Measurements from ENCODE around the gene SPTLC3. TPM values are rescaled to one million over a fixed set of nuclear protein-coding genes. Genes with fewer than 3 reads are reported as not detected.

SPTLC3 gene
- total RNA-seq, 2 donors from 2014 or later = 2.3 to 6.8 TPM

DNA sequence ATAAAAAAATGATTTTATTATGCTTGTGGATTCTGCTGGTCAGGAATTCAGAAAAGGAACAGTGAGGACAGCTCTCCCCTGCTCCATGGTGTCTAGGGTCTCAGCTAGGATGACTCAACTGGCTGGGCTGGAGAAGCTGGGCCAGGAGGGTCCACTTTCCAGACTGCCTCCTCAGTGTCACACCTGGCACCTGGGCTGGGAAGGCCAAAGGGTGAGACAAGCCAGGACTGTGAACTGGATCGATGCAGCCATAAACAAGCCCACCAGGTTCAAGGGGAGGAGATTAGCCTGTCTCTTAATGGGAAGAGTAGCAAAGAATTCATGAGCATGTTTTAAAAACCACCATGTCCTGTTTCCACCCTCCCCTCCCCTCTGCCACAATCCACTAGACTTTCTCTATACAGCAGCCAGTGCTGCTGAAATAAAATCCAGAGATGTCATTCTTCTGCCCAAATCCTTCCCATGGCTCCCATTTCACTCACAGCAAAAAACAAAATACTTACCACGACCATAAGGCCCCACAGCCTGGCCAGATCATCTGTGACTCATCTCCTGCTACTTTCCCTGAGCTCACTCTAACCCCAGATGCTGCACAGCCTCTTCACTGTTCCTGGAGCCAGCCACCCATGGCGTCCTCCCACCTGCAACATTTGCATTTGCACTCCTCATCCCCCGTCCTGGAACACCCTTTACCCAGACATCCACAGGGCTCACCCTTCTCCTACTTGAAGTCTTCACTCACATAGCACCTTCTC is 13.8 kb downstream of the SPTLC3 start:
- intact Hi-C loops (cut with DNase I) = no loop called here
- DNase-seq (ENCODE audit: low spot score) = no peak

DNA sequence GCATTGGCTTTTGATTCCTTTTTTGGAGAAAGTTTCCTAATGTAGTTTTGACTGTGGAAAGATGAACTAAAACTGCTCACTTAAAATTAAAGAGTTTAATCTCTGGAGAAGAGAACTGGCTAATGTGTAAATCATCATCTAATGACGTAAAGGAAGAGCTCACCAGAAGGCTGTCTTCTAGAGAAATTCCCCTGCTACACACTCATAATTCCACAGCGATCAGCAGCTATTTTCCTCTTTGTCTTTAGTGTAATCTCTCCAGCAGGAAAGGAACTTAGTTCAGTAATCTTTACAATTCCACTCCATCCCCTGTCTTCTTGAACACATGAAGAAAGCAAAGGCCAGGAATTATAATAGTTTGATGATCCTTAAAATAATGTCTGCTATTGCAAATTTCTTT is 15.8 kb downstream of the SPTLC3 start:
- intact Hi-C loops (cut with DNase I) = no loop called here
- DNase-seq (ENCODE audit: low spot score) = no peak

DNA sequence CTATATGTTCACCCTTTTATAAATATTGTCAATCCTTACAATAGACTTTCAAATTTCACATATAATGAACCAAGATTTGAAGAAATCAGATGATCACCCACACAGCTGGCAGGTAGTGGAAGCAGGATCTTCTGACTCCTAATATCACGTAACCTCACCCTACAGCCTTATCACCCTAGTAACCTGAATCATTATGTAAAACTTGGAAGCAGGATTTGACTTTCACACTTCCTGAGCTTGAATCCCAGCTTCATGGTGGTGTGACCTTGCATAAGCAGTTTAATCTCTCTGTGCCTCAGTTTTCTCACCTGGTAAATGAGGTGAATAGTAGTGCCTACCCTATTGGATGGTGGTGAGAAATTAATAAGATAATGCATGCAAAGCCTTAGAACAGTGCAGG is 16.4 kb downstream of the SPTLC3 start:
- intact Hi-C loops (cut with DNase I) = no loop called here
- DNase-seq (ENCODE audit: low spot score) = no peak

DNA sequence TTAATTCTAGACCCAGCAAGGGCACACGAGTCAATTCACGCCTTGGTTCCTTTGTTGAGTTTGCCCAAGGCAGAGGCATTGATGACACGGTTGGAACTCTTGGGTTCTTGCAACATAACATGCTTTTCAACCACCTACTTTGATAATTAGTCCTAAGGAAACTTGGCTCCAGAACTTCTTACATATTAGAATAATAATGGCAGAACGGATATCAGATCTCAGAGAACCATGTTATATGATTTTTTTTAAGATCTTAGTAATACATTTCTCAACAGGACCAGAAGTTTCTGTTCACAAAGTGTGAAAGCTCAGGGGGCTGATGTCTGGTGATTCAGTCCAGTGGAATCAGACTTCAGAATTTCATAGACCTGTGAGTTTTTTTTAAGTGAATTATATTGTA is 19.2 kb downstream of the SPTLC3 start:
- no peak for DNase-seq (ENCODE audit: low spot score)
- intact Hi-C loops (cut with DNase I) = no loop called here

DNA sequence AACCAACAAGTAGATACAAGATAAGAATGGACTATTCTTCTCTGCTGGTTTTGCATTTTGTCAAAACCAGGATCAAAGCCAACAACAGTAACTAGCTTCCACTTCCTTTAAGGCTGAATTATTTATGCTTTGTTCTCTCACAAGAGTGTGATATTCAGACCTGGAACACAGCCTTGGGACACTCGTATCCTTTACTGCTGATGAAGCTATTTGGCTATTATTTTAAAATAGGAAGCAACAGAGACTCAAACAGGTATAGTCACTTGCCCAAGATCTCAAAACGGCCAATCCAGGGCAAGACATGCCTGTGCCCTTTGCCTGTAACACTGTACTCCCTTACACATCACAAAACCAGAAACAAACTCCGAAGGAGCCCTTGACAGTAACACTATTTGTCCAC is 19.9 kb downstream of the SPTLC3 start:
- DNase-seq (ENCODE audit: low spot score) = no peak
- intact Hi-C loops (cut with DNase I) = no loop called here

DNA sequence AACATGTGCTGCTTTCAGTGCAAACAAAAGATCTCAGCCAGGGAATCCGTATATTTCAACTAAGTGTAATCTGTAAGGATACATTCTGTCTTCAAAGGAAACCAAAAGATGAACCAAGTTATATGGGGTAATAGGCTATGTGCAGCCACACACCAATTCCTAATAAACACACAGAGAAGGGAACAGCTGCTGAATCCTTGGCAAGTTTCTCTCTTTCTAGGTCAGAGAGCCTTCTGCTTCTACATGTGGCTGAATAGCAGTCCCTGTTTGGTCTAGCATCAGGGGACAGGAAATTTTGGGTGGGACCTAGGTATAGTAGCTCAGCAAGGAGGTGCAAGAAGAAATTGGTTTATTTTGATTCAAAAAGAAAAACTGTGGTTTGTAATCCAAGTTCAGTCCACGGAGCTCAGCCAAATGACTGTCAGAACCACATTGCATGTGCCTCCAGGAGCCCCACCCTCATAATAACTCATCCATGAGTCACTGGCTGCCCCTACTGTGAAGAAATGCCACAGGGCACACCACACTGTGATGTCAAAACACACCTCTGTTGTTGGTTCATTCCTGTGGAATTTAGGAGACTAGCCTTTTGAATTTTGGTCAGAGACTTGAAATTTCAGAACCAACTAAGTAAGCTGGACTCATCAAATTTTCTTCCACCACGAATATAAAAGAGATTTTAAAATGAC is 21.1 kb downstream of the SPTLC3 start:
- DNase-seq (ENCODE audit: low spot score) = no peak

DNA sequence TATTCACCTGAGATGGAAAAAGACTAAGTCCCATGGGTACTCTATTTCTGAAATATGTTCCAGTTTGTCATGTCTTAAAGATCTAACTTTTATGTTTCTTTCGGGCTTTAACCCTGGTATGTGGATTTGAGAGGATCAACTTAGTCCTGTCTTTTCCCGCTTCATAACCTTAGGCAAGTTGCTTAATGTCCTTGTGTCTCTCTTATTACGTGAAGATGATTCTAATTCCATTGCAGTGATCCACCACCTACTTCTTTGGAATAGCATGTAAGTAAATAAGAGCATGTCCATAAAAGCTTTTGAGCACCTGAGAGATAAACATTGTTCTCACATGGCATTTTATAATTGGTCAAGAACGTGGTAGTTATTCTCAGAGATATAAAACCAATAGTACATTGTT is 23.0 kb downstream of the SPTLC3 start:
- intact Hi-C loops (cut with DNase I) = no loop called here
- no peak for DNase-seq (ENCODE audit: low spot score)

More for the DNA sequence above, 21.1 kb downstream of the SPTLC3 start:
- intact Hi-C loops (cut with DNase I) = no loop called here

DNA sequence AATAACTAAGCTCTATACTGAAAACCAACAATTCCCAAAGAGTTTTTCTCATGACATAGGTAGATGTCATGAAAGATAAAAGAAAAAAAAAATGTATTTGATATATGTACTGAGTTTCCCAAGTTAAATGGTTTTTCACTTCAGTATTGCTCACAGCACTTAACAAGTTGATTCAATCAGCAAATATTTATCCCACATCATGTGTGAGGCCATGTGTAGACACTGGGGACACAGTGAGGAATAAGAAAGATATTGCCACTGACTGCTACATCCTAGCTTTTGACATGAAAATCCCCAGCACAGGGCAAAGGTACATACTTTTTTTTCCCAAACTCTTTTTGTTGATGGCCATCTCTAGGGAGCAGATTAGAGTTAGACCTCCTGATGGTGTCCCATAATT is 25.3 kb downstream of the SPTLC3 start:
- no peak for DNase-seq (ENCODE audit: low spot score)
- intact Hi-C loops (cut with DNase I) = no loop called here

DNA sequence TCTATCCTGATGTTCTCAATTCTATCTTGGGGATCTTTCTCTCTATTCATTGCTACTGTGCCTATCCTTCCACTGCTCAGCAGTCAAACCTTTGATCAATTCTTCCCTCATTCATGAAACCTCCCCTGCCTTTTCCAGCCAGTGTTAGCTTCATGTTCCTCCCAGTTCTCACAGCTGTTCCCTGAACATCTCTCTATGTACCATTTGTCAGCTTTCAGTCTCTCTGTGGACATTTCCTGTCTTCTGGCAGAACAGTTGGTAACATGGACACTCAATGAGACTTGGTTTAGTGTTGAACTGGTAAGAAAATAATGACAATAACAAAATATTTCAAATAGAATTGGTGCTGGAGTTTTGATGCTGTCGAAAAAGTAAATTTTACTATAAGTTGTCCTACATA is 26.2 kb downstream of the SPTLC3 start:
- DNase-seq (ENCODE audit: low spot score) = no peak
- intact Hi-C loops (cut with DNase I) = no loop called here

DNA sequence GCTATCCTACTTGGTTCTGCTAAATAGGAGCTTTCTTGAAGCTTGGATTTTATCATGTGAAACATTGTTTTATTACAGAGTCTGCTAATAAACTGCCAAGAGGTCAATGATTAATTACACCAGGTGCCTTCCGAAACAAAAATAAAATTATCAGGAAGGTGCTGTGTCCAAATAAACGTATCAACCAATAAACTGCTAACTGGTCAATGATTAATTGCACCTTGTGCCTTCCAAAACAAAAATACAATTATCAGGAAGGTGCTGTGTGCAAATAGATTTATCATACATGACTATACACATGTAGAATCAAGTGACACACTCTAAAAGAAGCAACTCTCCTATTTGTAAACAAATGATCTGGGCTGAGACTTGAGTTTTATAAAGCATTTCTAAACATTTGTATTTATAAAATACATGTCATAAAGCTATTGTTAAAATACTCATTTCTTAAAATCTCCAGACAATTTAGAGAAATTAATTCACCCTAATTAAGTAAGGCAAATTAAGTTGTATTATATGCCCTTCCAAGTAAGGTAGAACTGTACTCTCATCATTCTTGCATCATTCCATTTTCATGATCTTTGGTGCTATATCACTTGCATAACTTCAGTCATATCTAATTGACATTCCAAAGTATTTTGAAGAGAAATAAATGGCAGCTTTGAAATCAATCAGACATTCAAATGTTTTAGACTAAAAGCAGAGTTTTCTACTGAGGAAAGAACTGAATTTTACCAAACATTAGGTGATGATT is 26.8 kb downstream of the SPTLC3 start:
- DNase-seq (ENCODE audit: low spot score) = no peak
- intact Hi-C loops (cut with DNase I) = no loop called here

DNA sequence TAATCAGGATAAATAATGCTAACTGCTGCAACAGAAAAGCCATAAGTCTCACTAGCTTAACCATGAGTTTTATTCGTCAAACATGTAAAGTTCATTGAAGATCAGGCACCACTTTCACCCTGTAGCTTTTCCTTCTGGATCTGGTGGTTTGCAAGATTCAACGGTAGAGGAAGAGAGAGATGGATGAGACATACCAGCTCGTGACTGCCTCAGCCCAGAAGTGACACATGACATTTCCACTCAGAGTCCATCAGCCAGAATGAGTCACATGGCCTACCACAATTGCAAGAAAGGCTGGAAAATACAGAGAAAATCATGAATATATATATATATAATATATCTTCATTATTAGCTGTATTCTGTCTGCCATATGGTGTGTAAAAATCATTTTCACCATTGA is 29.0 kb downstream of the SPTLC3 start:
- DNase-seq (ENCODE audit: low spot score) = no peak
- intact Hi-C loops (cut with DNase I) = no loop called here

DNA sequence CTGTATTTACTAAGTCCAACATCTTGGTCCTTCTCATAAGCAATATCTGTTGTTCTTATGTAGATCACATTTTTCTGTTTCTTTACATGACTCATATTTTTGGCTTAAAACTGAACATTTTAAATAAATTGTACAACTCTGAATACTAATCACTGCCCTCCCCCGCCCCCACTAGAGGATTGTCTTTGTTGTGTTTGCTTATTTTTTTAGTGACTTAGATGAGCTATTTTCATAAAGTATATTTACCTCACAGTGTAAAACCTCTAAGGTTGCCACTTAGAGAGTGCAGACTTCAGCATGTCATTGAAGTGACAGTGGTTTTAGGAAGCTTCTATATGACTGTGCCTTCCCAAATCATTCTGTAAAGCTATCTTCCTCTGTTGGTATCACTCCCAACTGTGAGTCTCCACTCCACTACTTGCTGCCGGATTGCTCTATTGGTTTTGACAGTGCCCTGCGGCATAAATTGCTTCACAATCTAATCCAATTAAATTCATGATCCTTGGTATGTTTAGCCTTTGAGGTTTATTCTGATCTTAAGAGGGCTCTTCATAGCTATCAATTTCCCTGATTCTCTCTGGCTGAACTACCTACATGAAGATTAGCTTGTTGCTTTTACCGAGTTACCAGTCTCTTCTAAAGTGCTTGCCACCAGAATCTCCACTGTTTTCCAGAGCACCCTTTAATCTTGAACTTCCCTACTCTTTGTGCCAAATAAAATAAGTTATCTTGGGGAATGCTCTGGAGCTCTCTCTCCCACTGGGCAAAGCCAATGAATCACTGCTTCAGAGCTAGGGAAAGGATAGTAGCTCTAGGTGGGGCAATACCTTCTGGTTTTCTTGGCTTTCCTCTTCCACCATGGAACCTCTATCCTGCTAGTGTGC is 33.0 kb downstream of the SPTLC3 start:
- DNase-seq (ENCODE audit: low spot score) = no peak
- intact Hi-C loops (cut with DNase I) = no loop called here

DNA sequence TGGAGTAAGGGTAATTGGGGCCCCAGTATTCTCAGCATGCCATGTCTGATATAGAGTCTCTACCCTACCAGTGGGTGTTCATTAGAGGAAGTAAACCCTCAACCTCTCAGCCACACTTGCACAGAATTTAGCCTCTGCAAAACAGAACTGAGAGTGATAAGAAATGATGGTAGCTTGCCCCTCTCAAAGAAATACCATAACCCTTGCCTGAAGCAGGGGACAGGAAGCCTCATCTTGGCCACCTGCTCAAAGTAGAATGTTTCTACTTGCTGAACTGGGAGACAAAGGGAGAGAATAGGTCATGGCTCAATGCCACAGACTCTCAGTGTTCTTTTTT is 33.7 kb downstream of the SPTLC3 start:
- intact Hi-C loops (cut with DNase I) = no loop called here

DNA sequence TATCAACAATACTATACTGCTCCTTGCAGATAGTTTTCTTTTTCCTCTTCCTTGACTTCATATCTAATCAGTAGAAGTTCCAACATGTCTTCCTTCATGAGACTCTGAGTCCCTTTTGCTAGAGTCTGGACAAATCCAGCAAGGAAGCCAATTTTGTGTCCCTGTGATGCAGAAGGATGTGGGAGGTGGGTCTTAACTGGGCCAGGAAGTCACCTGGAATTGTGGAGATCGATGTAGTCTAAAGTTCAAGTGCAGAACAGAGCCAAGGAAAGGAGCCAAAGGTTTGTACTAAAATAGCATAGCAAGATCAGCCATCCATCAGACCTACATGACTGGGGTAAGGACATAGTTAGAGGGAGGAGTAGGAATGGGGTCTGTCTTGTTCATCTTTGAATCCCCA is 37.6 kb downstream of the SPTLC3 start:
- no peak for DNase-seq (ENCODE audit: low spot score)
- intact Hi-C loops (cut with DNase I) = no loop called here

More for the DNA sequence above, 33.7 kb downstream of the SPTLC3 start:
- no peak for DNase-seq (ENCODE audit: low spot score)

DNA sequence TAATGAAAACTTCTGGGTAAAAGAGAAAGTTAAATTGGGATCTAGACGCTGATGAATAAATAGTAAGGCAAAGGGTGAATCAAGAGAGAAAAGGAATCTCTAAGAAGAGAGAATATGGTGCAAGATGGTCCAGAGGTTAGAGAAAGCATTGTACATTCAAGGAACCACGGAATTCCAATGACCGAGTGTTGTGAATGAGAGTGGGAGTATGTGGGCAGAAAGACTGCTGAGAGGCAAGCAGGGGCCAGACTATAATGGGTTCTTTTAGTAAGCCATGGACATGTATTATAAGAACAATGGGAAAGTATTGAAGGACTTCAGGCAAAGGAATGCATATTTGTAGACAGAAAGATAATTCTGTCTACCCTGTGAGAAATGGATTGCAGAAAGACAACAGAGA is 45.2 kb downstream of the SPTLC3 start:
- intact Hi-C loops (cut with DNase I) = no loop called here
- DNase-seq (ENCODE audit: low spot score) = no peak

DNA sequence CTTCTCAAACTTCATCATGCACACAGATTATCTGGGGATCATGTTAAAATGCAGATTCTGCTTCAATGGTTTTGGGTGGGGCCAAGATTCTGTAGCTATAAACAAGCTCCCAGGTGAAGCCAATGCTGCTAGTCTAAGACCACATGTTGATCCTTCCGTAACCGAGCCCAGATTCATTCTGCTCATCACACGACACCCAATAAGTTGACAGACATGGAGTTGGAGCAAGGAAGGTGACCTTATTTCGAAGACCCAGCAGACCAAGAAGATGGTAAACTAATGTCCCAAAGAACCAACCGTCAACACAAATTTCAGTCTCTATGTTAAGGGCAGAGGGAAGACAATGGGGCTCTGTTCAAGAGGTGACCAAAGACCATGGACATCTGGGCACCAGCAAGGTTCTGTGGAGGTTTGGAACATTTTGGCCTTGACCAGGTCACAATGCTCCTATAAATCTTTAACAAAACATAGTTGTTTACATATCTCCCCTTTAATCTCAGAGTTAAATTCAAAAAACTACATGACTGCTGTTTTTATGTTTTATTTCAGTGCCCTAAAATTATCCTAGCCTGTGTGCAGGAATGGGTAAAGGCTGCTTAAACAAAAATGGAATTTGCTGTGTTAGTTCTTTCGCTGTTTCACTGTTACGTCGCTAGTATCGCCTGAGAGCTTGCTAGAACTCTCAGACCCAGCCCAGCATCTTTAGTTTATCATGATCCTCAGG is 50.1 kb downstream of the SPTLC3 start:
- intact Hi-C loops (cut with DNase I) = no loop called here
- DNase-seq (ENCODE audit: low spot score) = no peak

DNA sequence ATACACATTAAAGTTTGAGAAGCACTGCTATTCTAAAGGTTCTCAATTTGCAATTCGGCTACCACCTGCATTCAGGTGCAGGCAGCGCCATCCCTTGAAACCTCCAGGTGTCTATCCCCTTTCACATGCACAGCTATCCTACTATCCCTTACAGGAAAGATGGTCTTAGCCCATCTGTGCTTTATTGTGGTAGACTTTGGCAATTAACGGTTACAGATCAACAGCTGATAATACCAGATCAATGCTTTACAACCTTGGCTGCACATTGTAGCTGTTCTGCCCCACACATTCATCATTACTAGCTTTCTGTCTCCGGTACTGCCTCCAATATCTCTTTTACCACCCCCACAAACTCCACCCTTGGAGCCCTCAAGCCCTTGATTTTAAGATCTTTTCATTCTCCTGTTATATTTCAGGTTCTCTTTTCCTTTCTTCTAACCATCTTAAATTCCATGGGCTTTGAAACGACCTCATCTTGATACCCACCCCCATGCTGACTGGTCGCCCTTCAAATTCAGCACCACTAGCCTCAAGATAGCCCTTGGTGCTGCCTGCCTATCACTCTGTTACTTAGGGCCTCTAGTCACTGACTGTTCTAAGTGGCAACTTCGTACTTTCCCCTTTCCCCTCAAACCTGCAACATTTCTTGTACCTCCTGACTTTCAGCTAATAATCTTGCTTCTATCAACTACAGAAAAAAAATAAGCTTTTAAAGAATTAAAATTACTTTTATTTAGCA is 50.8 kb downstream of the SPTLC3 start:
- intact Hi-C loops (cut with DNase I) = no loop called here
- no peak for DNase-seq (ENCODE audit: low spot score)

DNA sequence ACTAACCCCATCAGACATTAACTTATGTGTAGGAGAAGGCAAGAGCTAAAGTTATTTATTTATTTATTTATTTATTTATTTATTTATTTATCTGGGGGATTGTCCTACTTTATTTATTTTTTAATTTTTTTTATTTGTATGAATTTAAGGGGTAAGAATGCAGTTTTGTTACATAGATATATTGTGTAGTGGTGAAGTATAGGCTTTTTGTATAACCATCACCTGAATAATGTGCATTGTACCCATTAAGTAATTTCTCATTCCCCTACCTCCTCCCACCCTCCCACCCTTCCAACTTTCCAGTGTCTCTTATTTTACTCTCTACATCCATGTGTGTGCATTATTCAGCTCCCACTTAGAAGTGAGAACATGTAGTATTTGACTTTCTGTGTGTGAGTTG is 51.6 kb downstream of the SPTLC3 start:
- DNase-seq (ENCODE audit: low spot score) = no peak
- intact Hi-C loops (cut with DNase I) = no loop called here

All from posterior vena cava (tissue), 2 donors.